GM21526 (cell line): Measurements from ENCODE around the gene VMP1.

Experiments
- ATAC-seq: cut with Tn5 transposase; IDR thresholded peaks from one replicate; pipeline ENCODE4 v1.9.1; 2021; ENCODE audit warnings: moderate library complexity; ENCODE audit not compliant: unreplicated experiment, low FRiP score

Gene VMP1

GRCh38 chr17:59702304-59702703 lies 5.2 kb upstream of the VMP1 start:
- no peak for ATAC-seq

- ATAC-seq: no peak
Observed at GRCh38 chr17:59707971-59708430, 547 bp downstream of the VMP1 start.

- ATAC-seq: no peak
Observed at GRCh38 chr17:59711936-59712335, 4.5 kb downstream of the VMP1 start.

GRCh38 chr17:59712862-59713261 lies 5.4 kb downstream of the VMP1 start:
- ATAC-seq: no peak

GRCh38 chr17:59714255-59714654 lies 6.8 kb downstream of the VMP1 start:
- ATAC-seq: no peak

GRCh38 chr17:59716427-59716826 lies 9.0 kb downstream of the VMP1 start:
- ATAC-seq: no peak

- no peak for ATAC-seq
Observed at GRCh38 chr17:59719526-59719925, 12.1 kb downstream of the VMP1 start.

- ATAC-seq: no peak
Observed at GRCh38 chr17:59722623-59723022, 15.2 kb downstream of the VMP1 start.

- ATAC-seq: no peak
Observed at GRCh38 chr17:59723041-59723440, 15.6 kb downstream of the VMP1 start.

GRCh38 chr17:59723607-59724006 lies 16.2 kb downstream of the VMP1 start:
- no peak for ATAC-seq

GRCh38 chr17:59725691-59726090 lies 18.2 kb downstream of the VMP1 start:
- no peak for ATAC-seq

GRCh38 chr17:59727817-59728533 lies 20.5 kb downstream of the VMP1 start:
- ATAC-seq: no peak

GRCh38 chr17:59730268-59730834 lies 22.9 kb downstream of the VMP1 start:
- no peak for ATAC-seq

- ATAC-seq: no peak
Observed at GRCh38 chr17:59733697-59734096, 26.2 kb downstream of the VMP1 start.

GRCh38 chr17:59734226-59734625 lies 26.8 kb downstream of the VMP1 start:
- no peak for ATAC-seq

GRCh38 chr17:59737324-59737723 lies 29.9 kb downstream of the VMP1 start:
- no peak for ATAC-seq

- no peak for ATAC-seq
Observed at GRCh38 chr17:59743842-59744241, 36.4 kb downstream of the VMP1 start.

- ATAC-seq: no peak
Observed at GRCh38 chr17:59745040-59745439, 37.6 kb downstream of the VMP1 start.

- ATAC-seq: no peak
Observed at GRCh38 chr17:59746849-59747445, 39.5 kb downstream of the VMP1 start.

- no peak for ATAC-seq
Observed at GRCh38 chr17:59748591-59748990, 41.1 kb downstream of the VMP1 start.

- ATAC-seq: no peak
Observed at GRCh38 chr17:59751955-59752413, 44.5 kb downstream of the VMP1 start.

GRCh38 chr17:59752446-59752845 lies 45.0 kb downstream of the VMP1 start:
- ATAC-seq: no peak
